Occipital lobe (tissue), 2 donors: ENCODE results near the gene NKAIN2. TPM values are rescaled to one million over a fixed set of nuclear protein-coding genes. Genes with fewer than 3 reads are reported as not detected.
"Not testable (repeated sequence)": the region's sequence is repeated elsewhere in the genome, so short reads cannot be mapped to it uniquely, and the experiment has no call there.

Experiments used
- DNase-seq: peaks from one replicate; lab custom pipeline; 2025; lab: John Stamatoyannopoulos, UW
- total RNA-seq: library from RNA; depleted of rRNA; stranded (reverse); fragments of >200 nt; gene quantifications from one replicate; pipeline ENCODE4 v1.2.3, GENCODE V29; 2014

The NKAIN2 gene
- total RNA-seq, 1 donor from 2014 or later: 130 TPM

DNA sequence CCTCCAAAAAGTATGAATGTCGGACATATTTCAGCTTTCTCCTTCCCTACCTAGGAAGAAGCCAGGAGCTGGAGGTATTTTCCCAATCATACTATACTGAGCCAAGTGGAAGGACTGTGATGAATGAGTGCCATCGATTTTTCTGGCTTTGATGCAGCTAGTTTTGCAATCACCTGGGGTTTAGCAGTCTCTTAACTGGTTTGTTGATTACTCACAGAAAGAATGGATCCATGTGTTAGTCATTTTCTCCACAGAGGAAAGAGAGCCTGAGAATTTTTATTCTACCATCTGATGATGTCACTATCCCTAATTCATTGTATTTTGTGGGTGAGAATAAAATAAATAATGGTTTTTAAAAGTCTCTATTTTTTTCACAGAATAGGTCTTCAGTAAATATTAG, 875.7 kb downstream of the NKAIN2 start:
- no peak for DNase-seq

DNA sequence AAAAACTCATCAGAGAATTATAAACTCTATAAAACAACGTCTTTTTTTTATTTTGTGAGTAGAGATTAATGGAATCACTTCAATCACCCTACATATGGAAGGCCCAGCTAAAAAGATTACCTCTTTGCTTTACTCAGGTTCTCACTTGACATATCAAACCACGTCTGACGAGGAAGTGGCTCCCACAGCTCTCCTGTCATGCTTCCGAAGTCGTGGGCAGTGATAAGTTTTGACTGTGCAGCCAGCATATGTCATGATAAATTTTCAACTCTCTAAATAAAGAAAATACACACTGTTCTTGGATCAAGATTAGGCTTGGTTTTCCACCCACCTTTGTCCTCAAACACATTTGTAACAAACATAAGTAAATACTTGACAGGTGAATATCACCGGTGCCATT, 879.1 kb downstream of the NKAIN2 start:
- DNase-seq: no peak

DNA sequence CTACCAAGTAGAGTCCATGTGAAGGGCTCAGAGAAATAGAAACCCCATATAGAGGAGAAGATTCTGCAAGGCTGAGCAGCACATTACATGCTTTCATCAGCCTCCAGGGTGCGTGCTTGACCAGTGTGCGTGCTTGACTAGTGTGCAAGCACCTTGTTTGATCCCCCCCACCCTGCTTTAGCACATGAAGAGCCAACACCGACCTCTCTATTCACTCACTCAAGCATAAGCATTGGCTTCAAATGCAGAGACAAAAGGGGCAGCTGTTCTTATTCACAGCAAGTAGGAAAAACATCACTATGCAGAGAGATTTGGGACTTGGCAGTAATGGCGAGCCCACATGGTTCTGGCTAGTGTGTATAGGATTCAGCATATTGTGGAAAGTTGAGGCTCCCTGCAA, 879.8 kb downstream of the NKAIN2 start:
- DNase-seq: no peak

DNA sequence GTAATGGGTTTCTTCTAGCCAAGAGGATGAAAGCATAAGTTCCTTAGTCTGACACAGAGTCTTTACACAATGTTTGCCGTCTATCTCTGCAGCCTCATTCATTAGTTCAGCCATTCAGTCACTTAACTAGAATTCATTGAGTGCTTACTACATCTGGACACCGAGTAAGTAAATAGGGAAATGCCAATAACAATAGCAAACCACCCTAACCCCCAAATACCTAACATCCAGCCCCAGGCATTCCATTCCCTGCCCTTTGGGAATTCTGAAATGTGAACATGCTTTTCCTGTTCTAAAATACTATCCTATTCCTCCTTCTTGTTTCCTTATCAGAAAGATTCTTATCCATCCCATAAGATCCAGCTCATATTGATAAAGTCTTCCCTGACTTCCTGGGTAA, 881.0 kb downstream of the NKAIN2 start:
- DNase-seq: no peak

DNA sequence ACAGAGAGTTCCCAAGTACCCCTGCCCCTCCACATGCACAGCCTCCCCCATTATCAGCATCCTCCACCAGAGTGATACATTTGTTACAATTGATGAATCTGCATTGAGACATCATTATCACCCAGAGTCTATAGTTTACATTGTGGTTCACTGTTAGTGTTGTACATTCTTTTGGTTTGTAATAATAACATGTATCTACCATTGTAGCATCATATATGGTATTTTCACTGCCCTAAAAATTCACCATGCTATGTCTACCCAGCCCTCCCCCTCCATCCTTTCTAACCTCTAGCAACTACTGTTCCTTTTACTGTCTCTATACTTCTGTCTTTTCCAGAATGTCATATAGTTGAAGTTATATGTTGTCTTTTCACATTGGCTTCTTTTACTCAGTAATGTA, 884.7 kb downstream of the NKAIN2 start:
- DNase-seq: no peak

DNA sequence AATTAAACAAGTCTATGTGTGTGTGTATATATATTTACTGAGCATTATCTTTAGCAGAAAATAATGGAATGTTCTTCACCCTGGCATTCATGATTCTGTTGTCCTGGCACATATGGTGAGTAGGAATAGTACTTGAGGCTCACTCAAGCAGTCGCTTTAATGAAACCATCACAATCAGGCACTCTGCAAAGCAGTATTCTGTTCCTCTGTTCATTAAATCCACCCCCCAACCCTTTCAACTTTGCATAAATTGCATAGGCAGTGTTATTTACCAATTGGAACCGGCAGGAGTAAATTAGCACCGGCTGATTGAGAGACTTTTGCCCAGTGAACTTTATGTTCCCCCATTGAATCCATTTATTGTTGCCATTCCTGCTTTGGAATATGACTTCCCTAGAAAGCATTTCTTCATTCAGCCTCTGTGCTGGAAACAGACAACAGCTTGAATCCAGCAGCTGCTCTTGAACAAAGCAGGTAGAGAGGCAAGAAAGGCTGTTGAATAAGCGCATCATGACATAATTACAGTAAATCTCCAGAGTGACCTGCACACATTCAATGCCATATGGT, 890.6 kb downstream of the NKAIN2 start:
- no peak for DNase-seq

DNA sequence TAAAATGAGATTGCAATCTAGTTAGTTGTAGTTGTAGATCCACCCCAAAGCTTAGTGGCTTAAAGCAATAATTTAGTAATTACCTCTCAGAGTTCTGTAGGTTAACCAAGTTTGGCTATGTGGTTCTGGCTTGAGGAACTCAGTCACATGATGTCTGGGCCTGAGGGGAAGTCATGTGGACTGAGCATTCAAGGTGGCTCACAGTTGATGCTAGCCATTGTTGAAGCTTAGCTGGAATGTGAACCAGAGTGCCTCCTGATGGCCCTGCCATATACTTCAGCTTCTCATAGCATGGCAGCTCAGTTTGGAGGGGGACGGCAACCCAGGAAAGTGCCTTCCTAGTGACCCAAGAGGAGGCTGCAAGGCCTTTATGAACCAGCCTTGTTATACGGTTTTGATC, 895.4 kb downstream of the NKAIN2 start:
- DNase-seq: no peak

DNA sequence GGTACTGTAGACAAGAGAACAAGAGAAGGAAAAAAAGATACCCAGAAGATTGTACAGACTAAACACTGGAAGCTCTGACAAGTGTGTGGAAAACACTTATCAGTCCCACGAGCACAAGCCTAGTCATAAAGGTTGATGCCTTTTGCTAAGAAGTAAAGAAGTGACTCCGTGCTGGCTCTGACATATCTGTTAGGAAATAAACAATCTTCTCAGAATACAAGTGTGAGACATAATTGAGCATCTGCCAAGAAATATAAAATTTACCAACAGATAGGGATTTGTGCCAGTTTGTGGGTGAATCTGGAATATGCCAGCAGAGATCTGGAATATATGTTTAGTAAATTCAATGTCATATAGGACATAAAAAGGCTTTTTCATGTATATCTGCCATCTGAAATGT, 899.9 kb downstream of the NKAIN2 start:
- no peak for DNase-seq

DNA sequence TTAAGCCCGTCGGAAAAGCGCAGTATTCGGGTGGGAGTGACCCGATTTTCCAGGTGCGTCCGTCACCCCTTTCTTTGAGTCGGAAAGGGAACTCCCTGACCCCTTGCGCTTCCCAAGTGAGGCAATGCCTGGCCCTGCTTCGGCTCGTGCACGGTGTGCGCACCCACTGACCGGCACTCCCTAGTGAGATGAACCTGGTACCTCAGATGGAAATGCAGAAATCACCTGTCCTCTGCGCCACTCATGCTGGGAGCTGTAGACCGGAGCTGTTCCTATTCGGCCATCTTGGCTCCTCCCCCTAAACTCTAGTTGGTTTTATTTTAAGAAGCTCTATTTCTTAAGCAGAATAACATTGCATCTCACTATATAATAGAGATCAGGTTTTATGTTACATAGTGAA, 908.9 kb downstream of the NKAIN2 start:
- DNase-seq: not testable (repeated sequence)

DNA sequence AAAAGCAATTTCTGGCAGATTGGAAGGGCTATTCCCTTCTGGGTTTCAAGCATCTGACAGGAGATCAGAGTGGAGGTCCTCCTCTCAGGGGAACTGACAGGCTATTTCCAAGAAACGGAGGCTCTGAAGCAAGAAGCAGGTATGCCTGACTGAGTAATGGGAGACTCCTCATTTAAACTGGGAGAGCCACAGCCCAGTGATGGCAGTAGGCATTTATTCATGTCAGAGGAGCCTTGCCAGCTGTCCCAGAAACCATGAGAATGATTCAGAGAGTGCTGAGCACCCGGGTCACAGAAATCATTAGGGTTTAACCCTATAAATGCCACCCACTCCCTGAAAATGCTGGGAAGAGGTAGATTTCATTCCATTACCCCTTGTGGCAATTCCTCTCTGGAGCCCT, 911.1 kb downstream of the NKAIN2 start:
- no peak for DNase-seq

DNA sequence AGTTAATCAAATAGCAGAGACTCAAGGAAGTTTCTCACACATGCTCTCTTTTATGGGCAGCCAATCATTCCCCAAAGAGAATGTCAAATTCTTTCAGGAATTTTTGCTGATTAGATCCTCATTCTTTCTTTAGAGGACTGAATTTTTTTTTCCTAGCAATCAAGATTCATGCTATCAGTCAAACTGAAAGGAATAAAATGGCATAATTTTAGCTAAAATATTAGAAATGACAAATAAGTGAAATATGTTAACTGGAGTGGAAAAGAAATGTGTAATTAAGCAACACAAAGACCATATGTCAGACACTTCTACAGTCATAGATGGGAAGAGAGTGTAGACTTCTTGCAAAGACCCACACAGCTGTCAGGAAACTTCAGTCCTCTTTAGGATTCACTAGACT, 916.2 kb downstream of the NKAIN2 start:
- DNase-seq: no peak

DNA sequence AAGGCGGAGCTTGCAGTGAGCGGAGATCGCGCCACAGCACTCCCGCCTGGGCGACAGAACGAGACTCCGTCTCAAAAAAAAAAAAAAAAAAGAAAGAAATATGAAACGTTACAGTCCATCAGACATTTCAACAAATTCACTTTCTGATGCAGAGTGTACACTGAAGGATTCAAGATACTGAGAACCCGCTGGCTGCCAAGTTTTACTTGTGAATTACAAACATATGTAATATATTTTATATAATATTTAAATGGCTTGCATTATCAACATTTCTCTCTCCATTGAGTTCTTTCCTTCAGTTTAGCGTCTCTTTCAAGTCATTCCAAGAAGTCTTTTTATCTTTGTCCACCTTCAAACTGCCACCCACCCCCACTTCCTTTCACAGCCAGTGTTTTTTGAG, 917.7 kb downstream of the NKAIN2 start:
- no peak for DNase-seq

DNA sequence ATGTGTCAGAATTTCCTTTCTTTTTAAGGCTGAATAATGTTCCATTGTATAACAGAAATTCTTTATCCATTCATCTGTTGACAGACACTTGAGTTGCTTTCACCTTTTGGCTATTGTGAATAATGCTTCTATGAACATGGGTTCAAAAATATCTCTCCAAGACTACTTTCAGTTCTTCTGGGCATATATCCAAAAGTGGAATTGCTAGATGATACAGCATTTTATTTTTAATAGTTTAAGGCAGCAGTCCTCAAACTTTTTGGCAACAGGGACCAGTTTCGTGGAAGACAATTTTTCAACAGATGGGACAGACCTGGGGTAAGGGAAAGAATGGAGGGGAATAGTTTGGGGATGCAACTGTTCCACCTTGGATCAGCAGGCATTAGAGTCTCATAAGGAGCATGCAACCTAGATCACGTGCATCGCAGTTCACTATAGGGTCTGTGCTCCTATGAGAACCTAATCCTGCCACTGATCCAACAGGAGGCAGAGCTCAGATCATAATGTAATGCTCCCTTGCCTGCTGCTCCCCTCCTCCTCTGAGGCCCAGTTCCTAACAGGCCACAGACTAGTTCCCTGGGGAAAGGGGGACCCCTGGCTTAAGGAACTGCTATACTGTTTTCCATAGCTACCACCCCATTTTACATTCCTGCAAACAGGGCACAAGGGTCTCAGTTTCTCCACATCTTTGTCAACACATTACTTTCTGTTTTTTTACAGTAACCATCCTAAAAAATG, 918.6 kb downstream of the NKAIN2 start:
- no peak for DNase-seq

DNA sequence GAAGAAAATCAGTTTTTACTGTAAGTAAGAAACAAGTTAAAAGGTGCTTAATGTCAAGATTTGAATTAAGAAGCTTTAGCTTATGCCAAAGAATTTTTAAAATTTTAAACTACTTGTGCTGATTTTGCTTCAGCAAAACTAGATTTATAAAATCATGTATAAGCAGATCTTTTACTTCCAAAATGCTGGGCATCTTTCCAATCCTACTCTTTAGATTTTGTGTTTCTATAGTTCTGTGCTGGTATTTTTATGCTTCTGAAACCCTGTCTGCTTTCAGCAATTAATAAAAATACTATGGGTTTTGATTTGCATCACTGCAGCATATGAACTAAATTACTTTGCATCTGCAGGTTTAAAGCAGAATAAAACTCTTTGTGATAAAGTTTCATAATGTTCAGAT, 920.0 kb downstream of the NKAIN2 start:
- DNase-seq: no peak

DNA sequence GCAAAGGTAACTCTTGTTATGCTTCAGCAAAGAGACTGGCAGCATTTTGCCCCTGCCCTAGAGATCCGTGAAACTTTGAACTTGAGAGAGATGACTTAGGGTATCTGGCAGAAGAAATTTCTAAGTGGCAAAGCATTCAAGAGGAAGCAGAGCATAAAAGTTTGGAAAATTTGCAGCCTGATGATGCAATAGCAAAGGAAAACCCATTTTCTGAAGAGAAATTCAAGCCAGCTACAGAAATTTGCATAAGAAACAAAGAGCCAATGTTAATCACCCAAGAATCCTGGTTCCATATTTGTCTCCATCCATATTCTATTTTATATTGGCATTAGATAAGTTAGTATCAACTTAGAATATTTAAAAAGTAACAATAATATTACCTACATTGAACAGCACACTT, 934.1 kb downstream of the NKAIN2 start:
- DNase-seq: not testable (repeated sequence)

DNA sequence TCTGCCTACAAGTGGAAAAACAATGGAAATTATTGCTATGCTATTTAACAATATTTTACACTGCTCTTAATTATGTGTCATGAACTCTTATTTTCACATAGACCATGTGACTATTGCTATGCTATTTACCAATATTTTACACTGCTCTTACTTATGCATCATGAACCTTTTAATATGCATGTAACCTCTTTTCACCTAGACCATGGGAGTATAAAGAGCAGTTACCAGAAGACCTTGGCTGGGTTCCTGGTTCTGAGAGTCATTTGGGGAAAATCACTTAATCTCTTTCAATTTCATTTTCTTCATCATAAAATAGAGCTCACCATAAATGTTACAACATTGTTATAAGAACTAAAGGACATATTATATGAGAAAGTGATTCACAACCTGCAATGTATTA, 934.8 kb downstream of the NKAIN2 start:
- DNase-seq: no peak

DNA sequence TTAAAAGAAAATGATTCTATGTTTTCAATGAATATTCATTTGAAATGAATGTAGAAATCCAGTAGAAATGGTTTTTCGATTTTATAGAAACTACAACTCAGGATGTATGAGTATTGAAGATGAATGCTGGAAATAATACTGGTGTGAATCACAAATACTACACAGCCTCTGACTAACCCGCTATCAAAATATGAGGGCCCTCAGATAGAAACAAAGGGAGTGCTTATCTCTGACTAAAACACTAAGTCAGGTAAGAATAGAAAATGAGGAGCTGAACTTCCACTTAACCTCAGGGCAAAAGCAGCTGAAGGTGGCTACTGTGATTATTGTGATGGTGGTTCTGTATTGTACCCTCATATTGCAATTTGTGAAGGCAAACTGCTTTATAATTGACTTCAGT, 937.7 kb downstream of the NKAIN2 start:
- no peak for DNase-seq

DNA sequence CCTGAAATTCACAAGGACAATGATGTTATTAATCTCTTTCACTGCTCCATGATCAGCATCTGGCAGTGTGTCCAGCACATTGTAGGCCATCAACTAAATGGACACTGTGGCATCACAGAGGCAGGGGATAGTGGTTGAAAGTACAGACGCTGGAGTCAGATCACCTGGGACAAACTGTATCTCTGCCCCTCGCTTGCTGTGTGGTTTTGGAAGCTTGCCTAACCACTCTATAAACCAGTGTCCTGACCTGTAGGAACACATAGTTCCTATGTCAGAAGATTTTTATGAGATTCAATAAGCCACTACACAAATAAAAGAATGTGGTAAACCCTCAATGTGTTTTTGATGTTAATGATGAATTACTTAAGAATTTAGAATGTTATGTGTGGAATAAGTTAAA, 939.3 kb downstream of the NKAIN2 start:
- no peak for DNase-seq

DNA sequence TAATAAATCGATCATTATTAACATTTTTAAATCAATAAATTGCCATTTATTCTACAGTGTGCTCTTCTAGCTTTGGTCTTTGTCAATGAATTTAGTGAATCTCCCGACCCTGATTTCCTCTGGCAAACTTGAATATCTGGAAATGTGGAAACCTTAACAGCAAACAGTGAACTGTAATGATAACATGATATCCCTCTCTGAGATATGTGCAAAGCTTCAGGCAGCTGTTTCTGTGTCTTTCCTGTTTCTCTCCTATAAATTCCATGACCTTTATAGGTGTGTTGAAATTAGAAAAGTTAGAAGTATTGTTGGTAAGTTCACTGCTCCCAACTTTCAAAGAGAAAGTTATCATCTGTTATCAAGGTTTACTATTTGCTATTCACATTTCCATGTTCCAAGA, 939.8 kb downstream of the NKAIN2 start:
- no peak for DNase-seq

DNA sequence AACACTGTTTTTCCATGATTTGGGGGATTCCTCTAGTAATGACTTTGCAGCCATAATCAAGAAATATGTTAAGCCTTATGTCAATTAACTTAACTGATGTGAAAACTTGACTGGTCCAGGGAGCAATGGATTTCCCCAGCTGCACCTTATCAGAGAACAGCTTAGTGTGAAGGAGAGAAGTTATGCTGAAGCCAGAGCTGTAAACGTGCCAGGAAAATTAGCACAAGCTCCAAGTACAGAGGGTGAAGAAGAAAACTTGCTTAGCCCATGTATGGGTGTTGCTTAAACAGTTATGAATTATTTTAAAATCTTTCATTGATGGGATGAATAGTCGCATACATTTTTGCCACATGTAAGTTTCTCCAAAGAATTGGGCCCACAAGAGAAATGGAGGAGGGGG, 943.7 kb downstream of the NKAIN2 start:
- no peak for DNase-seq

DNA sequence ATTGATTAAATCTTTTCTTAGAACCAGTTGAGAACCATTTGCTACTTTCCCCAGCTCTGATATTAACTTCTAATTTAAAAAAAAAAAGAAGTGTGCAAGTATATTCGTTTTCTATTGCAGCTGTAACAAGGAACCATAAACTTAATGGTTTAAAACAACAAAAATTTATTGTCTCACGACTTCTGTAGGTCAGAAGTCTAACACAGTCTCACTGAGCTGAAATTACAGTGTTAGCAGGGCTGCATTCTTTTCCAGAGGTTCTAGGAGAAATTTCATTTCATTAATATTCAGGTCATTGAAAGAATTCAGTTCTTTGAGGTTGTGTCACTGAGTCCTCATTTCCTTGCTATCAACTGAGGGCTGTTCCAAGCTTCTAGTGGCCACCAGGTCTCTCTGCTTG, 945.1 kb downstream of the NKAIN2 start:
- DNase-seq: no peak

DNA sequence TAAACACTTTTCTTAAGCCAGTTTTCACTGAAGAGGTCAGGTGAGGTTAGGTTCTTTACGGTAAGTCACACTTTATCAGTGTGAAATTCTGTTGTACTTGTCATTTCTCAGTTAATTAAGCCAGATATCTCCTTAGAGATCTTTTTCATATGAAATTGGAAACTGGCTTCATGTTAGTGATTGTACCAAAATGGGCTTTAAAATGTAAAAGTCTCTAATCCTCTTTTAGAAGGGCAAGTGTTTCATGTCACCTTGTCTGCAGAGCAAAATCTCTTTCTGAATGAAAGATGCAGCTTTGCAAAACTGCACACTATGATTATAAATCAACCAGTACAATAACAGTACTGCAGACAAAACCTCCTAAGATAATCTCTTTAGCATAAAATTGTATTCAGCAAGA, 949.3 kb downstream of the NKAIN2 start:
- no peak for DNase-seq

DNA sequence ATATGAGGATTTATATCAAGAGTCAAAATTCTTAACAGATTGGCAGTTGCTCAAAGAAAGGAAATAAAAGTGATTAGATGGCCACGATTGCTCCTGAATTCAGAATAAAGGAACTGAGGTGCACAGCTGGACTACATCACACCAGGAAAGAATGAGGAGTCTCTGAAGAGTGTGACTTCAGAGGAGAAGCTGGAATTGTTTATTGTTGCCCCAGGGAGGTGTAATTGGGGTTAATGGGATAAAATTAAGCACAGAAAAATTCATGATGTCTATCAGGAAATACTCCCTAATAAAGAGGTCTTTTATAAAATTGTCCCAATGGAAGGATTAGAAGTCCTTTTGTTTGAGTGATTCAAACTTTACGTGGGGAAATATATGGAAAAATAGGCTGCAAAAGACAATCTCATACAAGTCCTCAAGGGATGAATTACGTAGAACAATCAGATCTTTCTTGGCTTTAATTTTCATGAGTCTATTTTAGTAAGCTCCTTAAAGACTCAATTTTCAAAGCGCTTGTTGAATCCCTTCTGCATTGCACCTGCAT, 950.0 kb downstream of the NKAIN2 start:
- DNase-seq: no peak
